Osteocyte (in vitro differentiated cells): ENCODE data around the gene TPK1. TPM values are rescaled to one million over a fixed set of nuclear protein-coding genes. Genes with fewer than 3 reads are reported as not detected.

Experiments used
- DNase-seq: peaks from one replicate; pipeline ENCODE4 v3.0.0; 2021; ENCODE audit warnings: mixed read lengths; ENCODE audit not compliant: unreplicated experiment; ENCODE audit errors: extremely low spot score
- H3K27ac Mint-ChIP-seq: one replicate; pipeline ENCODE4 v1.8.0; 2021; ENCODE audit warnings: mild to moderate bottlenecking, mixed read lengths; ENCODE audit not compliant: unreplicated experiment
- H3K27me3 Mint-ChIP-seq: one replicate; pipeline ENCODE4 v1.8.0; 2021; ENCODE audit warnings: mixed read lengths; ENCODE audit not compliant: unreplicated experiment
- H3K36me3 Mint-ChIP-seq: one replicate; pipeline ENCODE4 v1.8.0; 2021; ENCODE audit warnings: mixed read lengths; ENCODE audit not compliant: unreplicated experiment
- H3K4me1 Mint-ChIP-seq: one replicate; pipeline ENCODE4 v1.8.0; 2021; ENCODE audit warnings: mixed read lengths; ENCODE audit not compliant: unreplicated experiment
- H3K4me3 Mint-ChIP-seq: one replicate; pipeline ENCODE4 v1.8.0; 2021; ENCODE audit warnings: mild to moderate bottlenecking, moderate library complexity, mixed read lengths; ENCODE audit not compliant: unreplicated experiment
- H3K9me3 Mint-ChIP-seq: one replicate; pipeline ENCODE4 v1.8.0; 2021; ENCODE audit warnings: mixed read lengths; ENCODE audit not compliant: unreplicated experiment
- CTCF ChIP-seq: fragments of 200-600 bp; sonication (generic); IDR thresholded peaks from 2 replicates; pipeline ENCODE4 v1.5.0; 2021; ENCODE audit warnings: antibody characterized with exemption, mild to moderate bottlenecking, moderate library complexity
- total RNA-seq: library from RNA; stranded (reverse); gene quantifications from 2 replicates; pipeline ENCODE4 v1.2.1, GENCODE V29; 2021

Gene TPK1
- total RNA-seq, 1 donor from 2014 or later = 5.6 TPM

- TF ChIP-seq CTCF = no peak
- no peak for DNase-seq
Measured at GRCh38 chr7:144835155-144835611, 670 bp downstream of the TPK1 start.

GRCh38 chr7:144834641-144835144 lies 1.2 kb downstream of the TPK1 start:
- H3K27me3 Mint-ChIP-seq = no peaks in the 10 kb centered on the region
- peak overlapping the region; percentile 93 for H3K4me3 Mint-ChIP-seq
- H3K36me3 Mint-ChIP-seq = no peaks in the 10 kb centered on the region
- peaks cover 4% of the 10 kb centered on the region for H3K9me3 Mint-ChIP-seq
- H3K27ac Mint-ChIP-seq = peak overlapping the region; percentile 91
- no peak for TF ChIP-seq CTCF
- no peak for DNase-seq
- peaks cover 8% of the 10 kb centered on the region for H3K4me1 Mint-ChIP-seq

More at GRCh38 chr7:144835155-144835611, 670 bp downstream of the TPK1 start:
- peak overlapping the region; percentile 91 for H3K27ac Mint-ChIP-seq
- no peaks in the 10 kb centered on the region for H3K27me3 Mint-ChIP-seq
- H3K36me3 Mint-ChIP-seq = no peaks in the 10 kb centered on the region
- H3K4me1 Mint-ChIP-seq = peaks cover 8% of the 10 kb centered on the region
- H3K9me3 Mint-ChIP-seq = peaks cover 4% of the 10 kb centered on the region
- H3K4me3 Mint-ChIP-seq = peak overlapping the region; percentile 93

- no peak for TF ChIP-seq CTCF
- H3K27me3 Mint-ChIP-seq = no peaks in the 10 kb centered on the region
- no peaks in the 10 kb centered on the region for H3K36me3 Mint-ChIP-seq
- no peak for DNase-seq
- peaks cover 31% of the 10 kb centered on the region for H3K4me1 Mint-ChIP-seq
- no peaks in the 10 kb centered on the region for H3K9me3 Mint-ChIP-seq
- H3K27ac Mint-ChIP-seq = no peak overlapping the region
- no peak overlapping the region for H3K4me3 Mint-ChIP-seq
Measured at GRCh38 chr7:144830811-144831210, 5.0 kb downstream of the TPK1 start.

GRCh38 chr7:144830024-144830785 lies 5.6 kb downstream of the TPK1 start:
- Mint-ChIP-seq H3K27ac (no peak overlapping the region), H3K4me3 (no peak overlapping the region), H3K4me1 (peaks cover 37% of the 10 kb centered on the region), H3K36me3 (no peaks in the 10 kb centered on the region), H3K27me3 (no peaks in the 10 kb centered on the region), H3K9me3 (no peaks in the 10 kb centered on the region)
- TF ChIP-seq CTCF = no peak
- DNase-seq = no peak

DNA sequence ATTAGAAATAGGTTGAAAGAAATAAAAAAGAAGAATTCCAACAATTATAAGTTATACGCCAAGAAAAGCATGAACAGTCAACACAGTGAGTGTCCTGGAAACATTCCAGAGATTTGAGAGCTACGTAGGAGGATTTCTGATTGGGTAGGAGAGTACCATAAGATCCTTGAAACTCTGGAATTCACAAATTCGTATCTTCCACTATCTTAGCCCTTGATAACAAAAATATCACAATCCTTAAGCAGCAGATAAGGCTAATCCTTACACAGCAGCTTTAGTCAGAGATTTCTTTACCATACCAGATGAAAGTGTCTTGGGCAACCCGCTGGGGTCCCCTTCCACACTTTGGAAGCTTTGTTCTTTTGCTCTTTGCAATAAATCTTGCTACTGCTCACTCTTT lies 8.2 kb downstream of the TPK1 start:
- Mint-ChIP-seq H3K36me3 (no peaks in the 10 kb centered on the region), H3K4me3 (no peak overlapping the region), H3K4me1 (peaks cover 48% of the 10 kb centered on the region), H3K27me3 (no peaks in the 10 kb centered on the region), H3K27ac (peak overlapping the region; percentile 54), H3K9me3 (no peaks in the 10 kb centered on the region)
- TF ChIP-seq CTCF = no peak
- DNase-seq = no peak
